Measurements from ENCODE around the gene ZNF836. TPM values are rescaled to one million over a fixed set of nuclear protein-coding genes. Genes with fewer than 3 reads are reported as not detected.

The ZNF836 gene
- total and polyA plus RNA-seq, 2 of the 13 experiments (the other 11 are each of a cell fraction or from before 2014, with no cell fraction given): 1.6 to 5.3 TPM

- TF ChIP-seq GLMP (CRISPR knock-in tag; IDR thresholded peaks at IDR 0.05; ENCODE audit: borderline replicate concordance): no peak
- peak; percentile 55 for TF ChIP-seq POLR2G (IDR thresholded peaks at IDR 0.05; ENCODE audit: low read depth, low read length)
- TF ChIP-seq SIN3A (IDR thresholded peaks at IDR 0.05; ENCODE audit: borderline replicate concordance, low read depth, low read length): peak; percentile 35; the same call in 1 of the 2 replicates
- 0 out of 2 replicates have a peak, but pooled peaks have one; percentile 56 for TF ChIP-seq ZNF484 (CRISPR knock-in tag; IDR thresholded peaks at IDR 0.05; ENCODE audit: borderline replicate concordance, low read depth)
- TF ChIP-seq ZNF30 (CRISPR knock-in tag; IDR thresholded peaks at IDR 0.05): 0 out of 2 replicates have a peak, but pooled peaks have one; percentile 63
- TF ChIP-seq BCL6 (CRISPR knock-in tag; IDR thresholded peaks at IDR 0.05): 0 out of 2 replicates have a peak, but pooled peaks have one; percentile 8
- TF ChIP-seq ZBTB7A (CRISPR knock-in tag; IDR thresholded peaks at IDR 0.05): peak; percentile 70; the same call in 1 of the 2 replicates
- TF ChIP-seq, protein P1, sequence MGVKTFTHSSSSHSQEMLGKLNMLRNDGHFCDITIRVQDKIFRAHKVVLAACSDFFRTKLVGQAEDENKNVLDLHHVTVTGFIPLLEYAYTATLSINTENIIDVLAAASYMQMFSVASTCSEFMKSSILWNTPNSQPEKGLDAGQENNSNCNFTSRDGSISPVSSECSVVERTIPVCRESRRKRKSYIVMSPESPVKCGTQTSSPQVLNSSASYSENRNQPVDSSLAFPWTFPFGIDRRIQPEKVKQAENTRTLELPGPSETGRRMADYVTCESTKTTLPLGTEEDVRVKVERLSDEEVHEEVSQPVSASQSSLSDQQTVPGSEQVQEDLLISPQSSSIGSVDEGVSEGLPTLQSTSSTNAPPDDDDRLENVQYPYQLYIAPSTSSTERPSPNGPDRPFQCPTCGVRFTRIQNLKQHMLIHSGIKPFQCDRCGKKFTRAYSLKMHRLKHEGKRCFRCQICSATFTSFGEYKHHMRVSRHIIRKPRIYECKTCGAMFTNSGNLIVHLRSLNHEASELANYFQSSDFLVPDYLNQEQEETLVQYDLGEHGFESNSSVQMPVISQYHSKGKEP (CRISPR knock-in tag; IDR thresholded peaks at IDR 0.05): 0 out of 2 replicates have a peak, but pooled peaks have one; percentile 59
- TF ChIP-seq CBFB (CRISPR knock-in tag; IDR thresholded peaks at IDR 0.05): peak; percentile 38; the same call in 1 of the 2 replicates
- TF ChIP-seq EED (CRISPR knock-in tag; IDR thresholded peaks at IDR 0.05): peak; percentile 51; the same call in 1 of the 2 replicates
- peak; percentile 87 for TF ChIP-seq NR0B2 (CRISPR knock-in tag; IDR thresholded peaks at IDR 0.05)
- peak; percentile 76; the same call in 1 of the 2 replicates for TF ChIP-seq ZNF749 (CRISPR knock-in tag; IDR thresholded peaks at IDR 0.05; ENCODE audit: borderline replicate concordance)
- peak in 1 of 2 experiments; percentile 33; a peak in 2 of 4 replicates for TF ChIP-seq KLF16 (CRISPR knock-in tag; IDR thresholded peaks at IDR 0.05)
- TF ChIP-seq, protein P2, sequence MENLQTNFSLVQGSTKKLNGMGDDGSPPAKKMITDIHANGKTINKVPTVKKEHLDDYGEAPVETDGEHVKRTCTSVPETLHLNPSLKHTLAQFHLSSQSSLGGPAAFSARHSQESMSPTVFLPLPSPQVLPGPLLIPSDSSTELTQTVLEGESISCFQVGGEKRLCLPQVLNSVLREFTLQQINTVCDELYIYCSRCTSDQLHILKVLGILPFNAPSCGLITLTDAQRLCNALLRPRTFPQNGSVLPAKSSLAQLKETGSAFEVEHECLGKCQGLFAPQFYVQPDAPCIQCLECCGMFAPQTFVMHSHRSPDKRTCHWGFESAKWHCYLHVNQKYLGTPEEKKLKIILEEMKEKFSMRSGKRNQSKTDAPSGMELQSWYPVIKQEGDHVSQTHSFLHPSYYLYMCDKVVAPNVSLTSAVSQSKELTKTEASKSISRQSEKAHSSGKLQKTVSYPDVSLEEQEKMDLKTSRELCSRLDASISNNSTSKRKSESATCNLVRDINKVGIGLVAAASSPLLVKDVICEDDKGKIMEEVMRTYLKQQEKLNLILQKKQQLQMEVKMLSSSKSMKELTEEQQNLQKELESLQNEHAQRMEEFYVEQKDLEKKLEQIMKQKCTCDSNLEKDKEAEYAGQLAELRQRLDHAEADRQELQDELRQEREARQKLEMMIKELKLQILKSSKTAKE (CRISPR knock-in tag; IDR thresholded peaks at IDR 0.05; ENCODE audit: borderline replicate concordance): no peak; the same call in 1 of the 2 replicates
- TF ChIP-seq FOXK1 (CRISPR knock-in tag; IDR thresholded peaks at IDR 0.05; ENCODE audit: borderline replicate concordance, low read depth): 0 out of 2 replicates have a peak, but pooled peaks have one; percentile 18
- peak; percentile 43; the same call in 1 of the 2 replicates for TF ChIP-seq ZNF605 (CRISPR knock-in tag; IDR thresholded peaks at IDR 0.05)
- peak; percentile 78 for TF ChIP-seq HNF1B (CRISPR knock-in tag; IDR thresholded peaks at IDR 0.05)
- TF ChIP-seq, protein P3, sequence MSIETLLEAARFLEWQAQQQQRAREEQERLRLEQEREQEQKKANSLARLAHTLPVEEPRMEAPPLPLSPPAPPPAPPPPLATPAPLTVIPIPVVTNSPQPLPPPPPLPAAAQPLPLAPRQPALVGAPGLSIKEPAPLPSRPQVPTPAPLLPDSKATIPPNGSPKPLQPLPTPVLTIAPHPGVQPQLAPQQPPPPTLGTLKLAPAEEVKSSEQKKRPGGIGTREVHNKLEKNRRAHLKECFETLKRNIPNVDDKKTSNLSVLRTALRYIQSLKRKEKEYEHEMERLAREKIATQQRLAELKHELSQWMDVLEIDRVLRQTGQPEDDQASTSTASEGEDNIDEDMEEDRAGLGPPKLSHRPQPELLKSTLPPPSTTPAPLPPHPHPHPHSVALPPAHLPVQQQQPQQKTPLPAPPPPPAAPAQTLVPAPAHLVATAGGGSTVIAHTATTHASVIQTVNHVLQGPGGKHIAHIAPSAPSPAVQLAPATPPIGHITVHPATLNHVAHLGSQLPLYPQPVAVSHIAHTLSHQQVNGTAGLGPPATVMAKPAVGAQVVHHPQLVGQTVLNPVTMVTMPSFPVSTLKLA (IDR thresholded peaks at IDR 0.05): peak; percentile 8; the same call in 1 of the 2 replicates
- peak; percentile 91; the same call in 1 of the 2 replicates for TF ChIP-seq ZNF543 (CRISPR knock-in tag; IDR thresholded peaks at IDR 0.05)
Observed at GRCh38 chr19:52189735-52190486, 18.5 kb upstream of the ZNF836 start, which contains the start of gene PPP2R1A (continued).

Data from HepG2 (cell line).